BE2C (cell line): Measurements from ENCODE around the gene PCDH9.

Experiments used
- DNase-seq: peaks from one replicate; pipeline ENCODE4 v3.0.0-alpha.2; 2020
- H3K27me3 ChIP-seq: fragments of 250-450 bp; sonication (Bioruptor Pico); 2 replicates; pipeline ENCODE4 v1.5.1; 2020; ENCODE audit warnings: mild to moderate bottlenecking
- H3K36me3 ChIP-seq: fragments of 250-450 bp; sonication (Bioruptor Pico); 2 replicates; pipeline ENCODE4 v1.5.1; 2020; ENCODE audit warnings: mild to moderate bottlenecking
- H3K4me1 ChIP-seq: fragments of 250-450 bp; sonication (Bioruptor Pico); 2 replicates; pipeline ENCODE4 v1.5.1; 2020
- H3K4me3 ChIP-seq: 2 replicates; pipeline ENCODE4 v1.5.1; 2011; ENCODE audit warnings: low read depth, low read length
- H3K9me3 ChIP-seq: fragments of 250-450 bp; sonication (Bioruptor Pico); 2 replicates; pipeline ENCODE4 v1.5.1; 2020
- CTCF ChIP-seq: IDR thresholded peaks from 2 replicates; pipeline ENCODE4 v1.5.1; 2012; ENCODE audit warnings: mild to moderate bottlenecking, low read depth, low read length

The PCDH9 gene

GRCh38 chr13:66560189-66560588, 669.9 kb downstream of the PCDH9 start:
- Histone ChIP-seq H3K36me3 (no peaks in the 10 kb centered on the region), H3K9me3 (no peaks in the 10 kb centered on the region; the same call in 1 of the 2 replicates), H3K4me3 (no peak overlapping the region), H3K27me3 (no peaks in the 10 kb centered on the region), H3K4me1 (no peaks in the 10 kb centered on the region)
- DNase-seq = no peak
- TF ChIP-seq CTCF = no peak

- Histone ChIP-seq H3K4me3 (no peak overlapping the region), H3K4me1 (no peaks in the 10 kb centered on the region), H3K36me3 (no peaks in the 10 kb centered on the region), H3K9me3 (no peaks in the 10 kb centered on the region; the same call in 1 of the 2 replicates), H3K27me3 (no peaks in the 10 kb centered on the region)
- TF ChIP-seq CTCF = no peak
- no peak for DNase-seq
Observed at GRCh38 chr13:66559093-66559492, 671.0 kb downstream of the PCDH9 start.

GRCh38 chr13:66558506-66558905, 671.6 kb downstream of the PCDH9 start:
- H3K36me3 ChIP-seq = no peaks in the 10 kb centered on the region
- no peaks in the 10 kb centered on the region for H3K27me3 ChIP-seq
- no peaks in the 10 kb centered on the region; the same call in 1 of the 2 replicates for H3K9me3 ChIP-seq
- DNase-seq = no peak
- TF ChIP-seq CTCF = no peak
- no peak overlapping the region for H3K4me3 ChIP-seq
- H3K4me1 ChIP-seq = no peaks in the 10 kb centered on the region

GRCh38 chr13:66557357-66557756, 672.8 kb downstream of the PCDH9 start:
- no peak for DNase-seq
- TF ChIP-seq CTCF = no peak
- Histone ChIP-seq H3K36me3 (no peaks in the 10 kb centered on the region), H3K27me3 (no peaks in the 10 kb centered on the region), H3K4me1 (no peaks in the 10 kb centered on the region), H3K4me3 (no peak overlapping the region), H3K9me3 (no peaks in the 10 kb centered on the region; the same call in 1 of the 2 replicates)

- DNase-seq = no peak
- TF ChIP-seq CTCF = no peak
- no peak overlapping the region for H3K4me3 ChIP-seq
- H3K36me3 ChIP-seq = no peaks in the 10 kb centered on the region
- H3K4me1 ChIP-seq = no peaks in the 10 kb centered on the region
- no peaks in the 10 kb centered on the region for H3K27me3 ChIP-seq
- no peaks in the 10 kb centered on the region; the same call in 1 of the 2 replicates for H3K9me3 ChIP-seq
Observed at GRCh38 chr13:66556306-66556705, 673.8 kb downstream of the PCDH9 start.

- no peak for TF ChIP-seq CTCF
Observed at GRCh38 chr13:66553391-66553790, 676.7 kb downstream of the PCDH9 start.

More at GRCh38 chr13:66553391-66553790, 676.7 kb downstream of the PCDH9 start:
- Histone ChIP-seq H3K4me1 (no peaks in the 10 kb centered on the region), H3K27me3 (no peaks in the 10 kb centered on the region), H3K36me3 (no peaks in the 10 kb centered on the region), H3K9me3 (no peaks in the 10 kb centered on the region), H3K4me3 (no peak overlapping the region)
- DNase-seq = no peak
